GM13977 (cell line): ENCODE measurements around the gene ARL5A.
A peak's percentile ranks its signal among the peaks of the same experiment; 100 is the strongest.
"Not testable (repeated sequence)": the region's sequence is repeated elsewhere in the genome, so short reads cannot be mapped to it uniquely, and the experiment has no call there.

Source experiments
- DNase-seq: peaks from one replicate; pipeline ENCODE4 v3.0.0; 2012; ENCODE audit warnings: low spot score
- CTCF ChIP-seq: IDR thresholded peaks from 2 replicates; pipeline ENCODE4 v1.5.1; 2012; ENCODE audit warnings: mild to moderate bottlenecking, control low read depth; ENCODE audit not compliant: insufficient read depth; ENCODE audit errors: extremely low read depth, missing control alignments
- in situ Hi-C: fragments of 300-500 bp; cut with MboI; formaldehyde crosslinking; loops from one replicate; pipeline ENCODE4 v1.12.0; 2022; ENCODE audit warnings: low sequenced_read_pairs, low pct_unique_long_range_greater_than_20kb, mixed read lengths, inconsistent platforms; ENCODE audit not compliant: unreplicated experiment

The ARL5A gene

GRCh38 chr2:151828143-151828889 is at the start of gene ARL5A:
TSS of gene ARL5A (minus strand) at chr2:151828421. CDS start at chr2:151828176, 245 bp downstream.
- DNase-seq = peak; percentile 97
- no peak for TF ChIP-seq CTCF
- in situ Hi-C loops = no loop called here

- in situ Hi-C loops, DNase-seq: not testable (repeated sequence)
Measured at GRCh38 chr2:151875631-151876030, 47.4 kb upstream of the ARL5A start.

GRCh38 chr2:151872463-151872862 is 44.2 kb upstream of the ARL5A start:
- no peak for DNase-seq
- TF ChIP-seq CTCF = no peak
- in situ Hi-C loops = no loop called here

GRCh38 chr2:151869291-151869690 is 41.1 kb upstream of the ARL5A start:
- in situ Hi-C loops = no loop called here
- TF ChIP-seq CTCF = no peak

GRCh38 chr2:151862700-151863099 is 34.5 kb upstream of the ARL5A start:
- TF ChIP-seq CTCF = no peak
- DNase-seq = peak; percentile 76
- in situ Hi-C loops = no loop called here

More at GRCh38 chr2:151869291-151869690, 41.1 kb upstream of the ARL5A start:
- DNase-seq = no peak

GRCh38 chr2:151861174-151861573 is 33.0 kb upstream of the ARL5A start:
- DNase-seq = no peak
- in situ Hi-C loops = no loop called here
- TF ChIP-seq CTCF = no peak

- in situ Hi-C loops = no loop called here
- no peak for DNase-seq
- no peak for TF ChIP-seq CTCF
Measured at GRCh38 chr2:151860613-151861146, 32.5 kb upstream of the ARL5A start.
